H1 (cell line): Measurements from ENCODE around the gene TMIGD2. TPM values are rescaled to one million over a fixed set of nuclear protein-coding genes. Genes with fewer than 3 reads are reported as not detected.

Experiments used
- BCL11A ChIP-seq, 2 experiments: IDR thresholded peaks; one replicate each; pipeline ENCODE4 v1.6.1; 2011; ENCODE audit warnings: low read depth in 2 of 2, low read length in 2 of 2, mild to moderate bottlenecking in 2 of 2
- CBX5 ChIP-seq: fragments of 300-800, 300-1000 bp; sonication (generic); IDR thresholded peaks from 2 replicates; pipeline ENCODE4 v1.7.1; 2016; ENCODE audit warnings: antibody characterized with exemption, low read length, low read depth
- CBX8 ChIP-seq: fragments of 300-800, 300-1000 bp; sonication (generic); IDR thresholded peaks from 2 replicates; pipeline ENCODE4 v1.7.1; 2016; ENCODE audit warnings: low read depth, low read length, borderline replicate concordance
- CEBPB ChIP-seq: IDR thresholded peaks from 2 replicates; pipeline ENCODE4 v1.6.1; 2012; ENCODE audit warnings: low read depth, low read length
- GABPA ChIP-seq: IDR thresholded peaks from 2 replicates; pipeline ENCODE4 v1.6.1; 2011; ENCODE audit warnings: mild to moderate bottlenecking, low read length, moderate library complexity, borderline replicate concordance; ENCODE audit not compliant: insufficient read depth
- KDM1A ChIP-seq: fragments of 200-600, 300-600 bp; sonication (generic); IDR thresholded peaks from 2 replicates; pipeline ENCODE4 v1.7.1; 2016; ENCODE audit warnings: mild to moderate bottlenecking, low read length, borderline replicate concordance
- MAFK ChIP-seq: IDR thresholded peaks from 2 replicates; pipeline ENCODE4 v1.6.1; 2012; ENCODE audit warnings: low read depth, mild to moderate bottlenecking, improper control_type of control experiment, low read length
- POU5F1 ChIP-seq: IDR thresholded peaks from 2 replicates; pipeline ENCODE4 v1.6.1; 2011; ENCODE audit warnings: low read depth, mild to moderate bottlenecking, low read length, moderate library complexity
- SIX5 ChIP-seq: IDR thresholded peaks from 2 replicates; pipeline ENCODE4 v1.6.1; 2011; ENCODE audit warnings: mild to moderate bottlenecking, low read depth, low read length
- SRF ChIP-seq: IDR thresholded peaks from 2 replicates; pipeline ENCODE4 v1.6.1; 2011; ENCODE audit warnings: mild to moderate bottlenecking, low read depth, low read length, moderate library complexity
- SUZ12 ChIP-seq: fragments of 200-600 bp; sonication (generic); IDR thresholded peaks from 2 replicates; pipeline ENCODE4 v1.6.1; 2012; ENCODE audit warnings: mild to moderate bottlenecking, inconsistent platforms, low read length, moderate library complexity, mixed read lengths
- TAF1 ChIP-seq: IDR thresholded peaks from 2 replicates; pipeline ENCODE4 v1.6.1; 2011; ENCODE audit warnings: mild to moderate bottlenecking, low read depth, low read length
- TAF7 ChIP-seq: optimal IDR thresholded peaks from 2 replicates; pipeline ENCODE3; 2011; ENCODE audit warnings: low read depth, mild to moderate bottlenecking, inconsistent platforms, low read length, moderate library complexity, borderline replicate concordance
- TBP ChIP-seq: IDR thresholded peaks from 2 replicates; pipeline ENCODE4 v1.6.1; 2011; ENCODE audit warnings: low read depth, low read length, improper control_type of control experiment
- YY1 ChIP-seq: IDR thresholded peaks from 2 replicates; pipeline ENCODE4 v1.6.1; 2011; ENCODE audit warnings: low read depth, mild to moderate bottlenecking, low read length
- polyA plus RNA-seq, 7 experiments: library from polyadenylated mRNA; depleted of rRNA in 3 of 7; stranded (reverse) in 5 of 7; unstranded in 2 of 7; fragments of >200 nt in 5 of 7; fragments of 200-250 nt in 2 of 7; gene quantifications; 1 replicate in 5 of 7; 2 replicates in 1 of 7; 4 replicates in 1 of 7; pipeline versions ENCODE4 v1.2.1 to v1.2.3, GENCODE V29; 2011 to 2013; ENCODE audit warnings: missing spikeins in 2 of 7, mixed read lengths in 2 of 7
- total RNA-seq: library from RNA; stranded (reverse); fragmentation: NEBNext Ultra II Directional; extraction: Animal tissue kit (Norgen Biotek cat#: 25700); gene quantifications from 2 replicates; pipeline ENCODE4 v1.2.1, GENCODE V29; 2021
- TF ChIP-seq, protein P1 (sequence below): IDR thresholded peaks from 2 replicates; pipeline ENCODE4 v1.6.1; 2012; ENCODE audit warnings: inconsistent platforms

Gene TMIGD2
- total and polyA plus RNA-seq, 2 of the 8 experiments (the other 6 are each of a cell fraction or from before 2014, with no cell fraction given) = 0.39 to 0.41 TPM

DNA sequence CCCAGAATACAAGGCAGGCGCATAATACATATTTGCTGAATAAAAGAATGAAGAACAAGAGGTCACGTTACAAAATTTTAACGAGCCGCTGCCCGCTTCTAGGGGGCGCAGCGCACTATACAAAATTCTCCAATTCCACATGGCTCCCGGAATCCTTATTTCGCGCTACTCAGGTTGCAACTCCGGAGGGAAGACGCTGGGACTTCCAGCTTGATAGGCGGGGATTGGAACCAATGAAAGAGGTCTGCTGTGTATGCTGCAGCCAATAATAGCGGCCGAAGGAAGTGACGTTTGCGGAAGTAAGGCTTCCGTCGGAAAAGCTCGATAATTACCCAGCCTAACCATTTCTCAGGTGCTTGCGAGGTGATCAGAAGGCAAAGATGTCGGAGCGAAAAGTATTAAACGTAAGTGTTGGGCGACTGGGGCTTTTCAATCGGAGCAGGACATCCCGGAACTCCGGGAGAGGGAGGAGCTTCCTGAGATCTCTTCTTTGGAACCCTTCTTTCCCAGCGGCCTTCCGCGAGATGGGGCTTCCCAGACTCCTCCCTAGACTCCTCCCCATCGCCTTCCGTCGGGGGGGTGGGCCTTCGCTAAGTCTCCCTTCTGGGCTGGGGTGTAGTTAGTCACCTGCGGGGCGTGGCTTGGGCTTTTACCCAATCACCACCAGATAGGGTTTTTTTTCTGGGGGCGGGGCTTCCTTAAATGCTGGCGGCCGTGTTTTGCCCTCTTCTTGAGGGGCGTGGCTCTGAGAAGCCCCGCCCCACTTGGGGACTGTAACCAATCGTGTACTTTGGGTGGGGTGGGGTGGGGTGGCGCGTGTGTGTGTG lies 55.2 kb downstream of the TMIGD2 start, which contains the start of gene YJU2 (continued):
- TF ChIP-seq CBX5 (no peak), SIX5 (peak; percentile 52; the same call in 1 of the 2 replicates), MAFK (no peak), SRF (peak; percentile 40; the same call in 1 of the 2 replicates), GABPA (peak; percentile 98), CBX8 (no peak), SUZ12 (no peak), POU5F1 (no peak), TAF1 (peak; percentile 91), TAF7 (peak; percentile 83), KDM1A (no peak), BCL11A (IDR thresholded peaks at IDR 0.05; ENCODE audit: low read depth in 2 of 2, low read length in 2 of 2) (no peak), CEBPB (0 out of 2 replicates have a peak, but pooled peaks have one; percentile 10), YY1 (peak; percentile 84), TBP (peak; percentile 82)
- TF ChIP-seq, protein P1, sequence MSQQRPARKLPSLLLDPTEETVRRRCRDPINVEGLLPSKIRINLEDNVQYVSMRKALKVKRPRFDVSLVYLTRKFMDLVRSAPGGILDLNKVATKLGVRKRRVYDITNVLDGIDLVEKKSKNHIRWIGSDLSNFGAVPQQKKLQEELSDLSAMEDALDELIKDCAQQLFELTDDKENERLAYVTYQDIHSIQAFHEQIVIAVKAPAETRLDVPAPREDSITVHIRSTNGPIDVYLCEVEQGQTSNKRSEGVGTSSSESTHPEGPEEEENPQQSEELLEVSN = peak; percentile 43; the same call in 1 of the 2 replicates
